ENCODE data around the gene NOVA1. TPM values are rescaled to one million over a fixed set of nuclear protein-coding genes. Genes with fewer than 3 reads are reported as not detected.

Gene NOVA1
- polyA plus RNA-seq, 3 donors = 0.01 TPM; not detected in 2

- no peaks in the 10 kb centered on the region for H3K27me3 ChIP-seq (ENCODE audit: control insufficient read depth in 2 of 2, insufficient read depth in 2 of 2, low read length in 2 of 2)
- H3K4me1 Mint-ChIP-seq = no peaks in the 10 kb centered on the region
- no peaks in the 10 kb centered on the region for H3K27me3 Mint-ChIP-seq (ENCODE audit: low read depth in 3 of 3)
- intact Hi-C loops (cut with micrococcal nuclease) = no loop called here
- no peak overlapping the region for H2AFZ ChIP-seq (ENCODE audit: insufficient read depth, low read depth, low read length, poor library complexity, severe bottlenecking)
- no peaks in the 10 kb centered on the region for H3K4me1 ChIP-seq (ENCODE audit: control insufficient read depth in 1 of 2, insufficient read depth in 2 of 2, low read length in 2 of 2)
- H3K4me3 ChIP-seq (replicated peaks in 1 of 3; ENCODE audit: low read depth in 2 of 3, low read length in 3 of 3) = no peak overlapping the region
- H3K36me3 Mint-ChIP-seq = no peaks in the 10 kb centered on the region
- H3K9me3 Mint-ChIP-seq = peaks cover 0 to 2% (median 0%) of the 10 kb centered on the region in 7 donors
- WGBS (ENCODE audit: insufficient coverage) = 80% methylated on average over 3 of the region's 3 CpGs
- TF ChIP-seq, protein P1, sequence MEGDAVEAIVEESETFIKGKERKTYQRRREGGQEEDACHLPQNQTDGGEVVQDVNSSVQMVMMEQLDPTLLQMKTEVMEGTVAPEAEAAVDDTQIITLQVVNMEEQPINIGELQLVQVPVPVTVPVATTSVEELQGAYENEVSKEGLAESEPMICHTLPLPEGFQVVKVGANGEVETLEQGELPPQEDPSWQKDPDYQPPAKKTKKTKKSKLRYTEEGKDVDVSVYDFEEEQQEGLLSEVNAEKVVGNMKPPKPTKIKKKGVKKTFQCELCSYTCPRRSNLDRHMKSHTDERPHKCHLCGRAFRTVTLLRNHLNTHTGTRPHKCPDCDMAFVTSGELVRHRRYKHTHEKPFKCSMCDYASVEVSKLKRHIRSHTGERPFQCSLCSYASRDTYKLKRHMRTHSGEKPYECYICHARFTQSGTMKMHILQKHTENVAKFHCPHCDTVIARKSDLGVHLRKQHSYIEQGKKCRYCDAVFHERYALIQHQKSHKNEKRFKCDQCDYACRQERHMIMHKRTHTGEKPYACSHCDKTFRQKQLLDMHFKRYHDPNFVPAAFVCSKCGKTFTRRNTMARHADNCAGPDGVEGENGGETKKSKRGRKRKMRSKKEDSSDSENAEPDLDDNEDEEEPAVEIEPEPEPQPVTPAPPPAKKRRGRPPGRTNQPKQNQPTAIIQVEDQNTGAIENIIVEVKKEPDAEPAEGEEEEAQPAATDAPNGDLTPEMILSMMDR (IDR thresholded peaks at IDR 0.05) = no peak
- H3K79me2 ChIP-seq (ENCODE audit: insufficient read depth, low read length) = no peaks in the 10 kb centered on the region
- DNase-seq = no peak
- H3K36me3 ChIP-seq (replicated peaks in 1 of 2; ENCODE audit: control insufficient read depth in 1 of 2, insufficient read depth in 2 of 2, low read length in 2 of 2) = no peaks in the 10 kb centered on the region
- no peak overlapping the region for H3K27ac Mint-ChIP-seq
- H3K4me2 ChIP-seq (replicated peaks; ENCODE audit: extremely low read depth, low read length, poor library complexity, severe bottlenecking) = no peak overlapping the region
- no peaks in the 10 kb centered on the region for H3K9me3 ChIP-seq (replicated peaks in 1 of 2; ENCODE audit: control insufficient read depth in 1 of 2, insufficient read depth in 1 of 2, low read length in 2 of 2)
- no peaks in the 10 kb centered on the region for H4K20me1 ChIP-seq (ENCODE audit: insufficient read depth, low read length)
- no peak overlapping the region for H3K27ac ChIP-seq (ENCODE audit: low read depth in 1 of 2, low read length in 2 of 2)
- no peak overlapping the region for H3K4me3 Mint-ChIP-seq
- H3K9ac ChIP-seq (ENCODE audit: insufficient read depth, low read length, poor library complexity, severe bottlenecking) = no peak overlapping the region
Measured at GRCh38 chr14:26527095-26527494, 70.7 kb downstream of the NOVA1 start.

DNA sequence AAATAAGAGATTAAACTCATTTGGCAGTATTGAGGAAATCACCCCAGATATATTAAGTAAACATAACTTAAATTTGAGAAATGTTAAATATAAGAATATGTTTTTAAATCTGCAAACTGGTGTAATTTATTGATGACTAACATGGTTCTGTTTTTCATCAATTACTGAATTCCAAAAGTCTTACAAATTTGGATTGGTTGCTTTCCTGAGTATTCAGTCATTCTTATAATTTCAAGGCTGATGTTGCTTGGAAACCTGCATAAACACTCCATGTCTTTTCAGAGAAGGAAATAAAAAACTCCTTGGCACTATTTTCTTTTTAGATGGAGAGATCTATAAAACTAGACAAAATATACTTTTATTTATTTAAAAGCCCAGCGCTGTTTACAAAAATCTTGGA is 71.7 kb downstream of the NOVA1 start:
- no peak for DNase-seq
- H3K9me3 Mint-ChIP-seq = peaks cover 0 to 2% (median 0%) of the 10 kb centered on the region in 7 donors
- H3K4me3 ChIP-seq (replicated peaks in 1 of 3; ENCODE audit: low read depth in 2 of 3, low read length in 3 of 3) = no peak overlapping the region
- no peaks in the 10 kb centered on the region for H4K20me1 ChIP-seq (ENCODE audit: insufficient read depth, low read length)
- no peak overlapping the region for H3K4me3 Mint-ChIP-seq
- intact Hi-C loops (cut with micrococcal nuclease) = no loop called here
- no peak overlapping the region for H3K9ac ChIP-seq (ENCODE audit: insufficient read depth, low read length, poor library complexity, severe bottlenecking)
- H3K79me2 ChIP-seq (ENCODE audit: insufficient read depth, low read length) = no peaks in the 10 kb centered on the region
- no peaks in the 10 kb centered on the region for H3K4me1 ChIP-seq (ENCODE audit: control insufficient read depth in 1 of 2, insufficient read depth in 2 of 2, low read length in 2 of 2)
- no peak overlapping the region for H2AFZ ChIP-seq (ENCODE audit: insufficient read depth, low read depth, low read length, poor library complexity, severe bottlenecking)
- no peaks in the 10 kb centered on the region for H3K9me3 ChIP-seq (replicated peaks in 1 of 2; ENCODE audit: control insufficient read depth in 1 of 2, insufficient read depth in 1 of 2, low read length in 2 of 2)
- no peaks in the 10 kb centered on the region for H3K27me3 Mint-ChIP-seq (ENCODE audit: low read depth in 3 of 3)
- no CpG with 5 or more reads among the region's 1 CpG for WGBS (ENCODE audit: insufficient coverage)
- TF ChIP-seq, protein P1 (IDR thresholded peaks at IDR 0.05) = no peak
- no peaks in the 10 kb centered on the region for H3K36me3 ChIP-seq (replicated peaks in 1 of 2; ENCODE audit: control insufficient read depth in 1 of 2, insufficient read depth in 2 of 2, low read length in 2 of 2)
- no peak overlapping the region for H3K4me2 ChIP-seq (replicated peaks; ENCODE audit: extremely low read depth, low read length, poor library complexity, severe bottlenecking)
- no peak overlapping the region for H3K27ac ChIP-seq (ENCODE audit: low read depth in 1 of 2, low read length in 2 of 2)
- H3K36me3 Mint-ChIP-seq = no peaks in the 10 kb centered on the region
- H3K27me3 ChIP-seq (ENCODE audit: control insufficient read depth in 2 of 2, insufficient read depth in 2 of 2, low read length in 2 of 2) = no peaks in the 10 kb centered on the region
- no peaks in the 10 kb centered on the region for H3K4me1 Mint-ChIP-seq
- no peak overlapping the region for H3K27ac Mint-ChIP-seq

All from CD14-positive monocyte (primary cell).